Kidney capillary endothelial cell (primary cell): ENCODE measurements around the gene NCDN.
"Not testable (repeated sequence)": the region's sequence is repeated elsewhere in the genome, so short reads cannot be mapped to it uniquely, and the experiment has no call there.

Source experiments
- DNase-seq: peaks from one replicate; pipeline ENCODE4 v3.0.0-alpha.2; 2018; ENCODE audit warnings: low spot score

NCDN gene

GRCh38 chr1:35569936-35570335, 12.3 kb downstream of the NCDN start:
- DNase-seq: no peak

DNA sequence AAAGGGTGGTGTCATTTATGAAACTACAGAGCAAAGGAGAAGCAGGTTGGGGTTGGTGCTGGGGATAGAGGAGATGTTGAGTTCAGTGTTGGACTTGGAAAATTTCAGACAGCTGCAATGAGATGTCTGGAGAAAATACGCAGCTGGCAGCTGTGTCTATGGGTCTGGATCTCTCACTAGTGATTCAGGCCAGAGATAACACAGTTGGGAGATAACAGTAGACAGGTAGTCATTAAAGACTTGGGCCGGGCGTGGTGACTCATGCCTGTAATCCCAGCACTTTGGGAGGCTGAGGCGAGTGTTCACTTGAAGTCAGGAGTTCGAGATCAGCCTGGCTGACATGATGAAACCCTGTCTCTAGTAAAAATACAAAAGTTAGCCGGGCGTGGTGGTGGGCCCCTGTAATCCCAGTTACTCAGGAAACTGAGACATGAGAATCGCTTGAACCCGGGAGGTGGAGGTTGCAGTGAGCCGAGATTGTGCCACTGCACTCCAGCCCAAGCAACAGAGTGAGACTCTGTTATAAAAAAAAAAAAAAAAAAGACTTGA, 13.1 kb downstream of the NCDN start:
- no peak for DNase-seq

DNA sequence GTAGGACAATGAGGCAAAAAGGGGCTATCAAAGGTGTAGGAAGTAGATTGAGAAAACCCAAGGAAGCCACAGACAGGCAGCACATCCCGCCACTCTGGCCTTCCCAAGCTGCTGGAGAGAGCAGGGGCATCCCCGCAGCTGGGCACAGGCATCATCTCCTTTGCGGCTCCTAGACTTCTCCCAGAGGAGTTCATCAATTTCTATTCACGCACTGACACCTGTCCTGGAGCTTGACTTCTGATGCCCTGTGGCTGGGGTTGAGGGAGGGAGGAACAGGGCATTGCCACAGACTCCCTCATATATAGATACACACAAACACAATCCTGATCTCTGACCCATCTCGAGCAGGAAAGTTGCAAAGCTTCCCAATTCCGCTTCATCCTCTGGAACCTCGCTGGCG, 13.7 kb downstream of the NCDN start:
- no peak for DNase-seq

- no peak for DNase-seq
Measured at GRCh38 chr1:35572296-35572695, 14.7 kb downstream of the NCDN start.

DNA sequence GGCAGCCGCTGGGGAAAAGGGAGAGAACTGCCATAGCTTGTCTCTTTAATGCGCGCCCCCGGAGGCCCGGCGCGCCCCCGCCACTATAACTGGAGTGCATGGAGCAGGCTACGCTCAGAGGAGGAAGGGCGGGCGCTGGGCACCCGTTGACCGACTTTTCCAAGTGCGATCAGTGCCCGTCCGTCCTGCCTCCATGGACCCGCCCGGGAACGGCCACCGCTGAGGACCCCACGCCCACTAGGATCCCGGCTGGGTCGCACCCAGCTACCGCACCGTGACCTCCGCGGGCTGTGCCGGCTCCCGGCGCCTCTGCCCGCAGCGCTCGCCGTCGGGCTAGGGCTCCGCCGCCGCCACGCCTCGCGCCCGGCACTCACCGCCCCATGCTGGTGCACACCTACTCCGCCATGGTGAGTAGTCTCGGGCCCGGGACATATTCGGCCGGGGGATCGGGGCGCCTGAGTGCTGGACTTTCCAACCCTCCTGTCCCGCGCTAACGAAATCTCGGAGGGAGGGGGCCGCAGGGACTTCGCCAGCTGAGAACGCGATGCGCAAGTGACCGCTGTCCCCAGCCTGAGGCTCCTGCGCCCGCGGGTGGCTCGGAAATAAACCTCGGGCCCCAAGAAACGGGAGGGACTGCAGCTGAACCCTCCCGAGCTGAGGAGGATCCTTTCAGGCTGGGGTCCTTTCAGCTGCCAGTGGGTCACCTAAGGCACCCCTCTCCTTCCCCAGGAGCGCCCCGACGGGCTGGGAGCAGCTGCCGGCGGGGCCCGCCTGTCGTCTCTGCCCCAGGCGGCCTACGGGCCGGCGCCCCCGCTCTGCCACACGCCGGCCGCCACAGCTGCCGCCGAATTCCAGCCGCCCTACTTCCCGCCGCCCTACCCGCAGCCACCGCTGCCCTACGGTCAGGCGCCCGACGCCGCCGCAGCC, 15.9 kb downstream of the NCDN start, which contains the start of gene TFAP2E:
TFAP2E (plus strand) TSS at position 117 of the 927 bp plus-strand sequence; CDS start at position 381, 264 bp downstream.
- no peak for DNase-seq

- no peak for DNase-seq
Measured at GRCh38 chr1:35574125-35574654, 16.6 kb downstream of the NCDN start.

GRCh38 chr1:35574655-35575415, 17.2 kb downstream of the NCDN start:
- no peak for DNase-seq

- DNase-seq: no peak
Measured at GRCh38 chr1:35575416-35575958, 17.9 kb downstream of the NCDN start.

- DNase-seq: no peak
Measured at GRCh38 chr1:35576061-35576765, 18.6 kb downstream of the NCDN start.

- not testable (repeated sequence) for DNase-seq
Measured at GRCh38 chr1:35576766-35577070, 19.1 kb downstream of the NCDN start.

- DNase-seq: no peak
Measured at GRCh38 chr1:35577071-35577998, 19.7 kb downstream of the NCDN start.

GRCh38 chr1:35580949-35581388, 23.4 kb downstream of the NCDN start:
- no peak for DNase-seq

GRCh38 chr1:35581621-35582020, 24.0 kb downstream of the NCDN start:
- DNase-seq: not testable (repeated sequence)

GRCh38 chr1:35585281-35585680, 27.7 kb downstream of the NCDN start:
- DNase-seq: no peak

DNA sequence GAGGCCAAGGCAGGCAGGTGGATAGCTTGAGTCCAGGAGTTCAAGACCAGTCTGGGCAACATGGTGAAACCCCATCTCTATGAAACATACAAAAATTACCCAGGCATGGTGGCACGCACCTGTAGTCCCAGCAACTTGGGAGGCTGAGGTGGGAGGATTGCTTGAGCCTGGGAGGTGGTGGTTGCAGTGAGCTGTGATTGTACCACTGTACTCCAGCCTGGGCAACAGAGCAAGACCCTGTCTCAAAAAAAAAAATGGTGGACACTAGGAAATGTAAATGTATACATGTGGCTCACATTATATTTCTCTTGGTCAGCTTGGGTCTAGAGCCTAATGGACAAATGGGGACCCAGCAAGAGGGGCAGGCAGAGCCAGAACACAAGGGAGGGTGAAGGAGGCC, 28.2 kb downstream of the NCDN start:
- DNase-seq: not testable (repeated sequence)

DNA sequence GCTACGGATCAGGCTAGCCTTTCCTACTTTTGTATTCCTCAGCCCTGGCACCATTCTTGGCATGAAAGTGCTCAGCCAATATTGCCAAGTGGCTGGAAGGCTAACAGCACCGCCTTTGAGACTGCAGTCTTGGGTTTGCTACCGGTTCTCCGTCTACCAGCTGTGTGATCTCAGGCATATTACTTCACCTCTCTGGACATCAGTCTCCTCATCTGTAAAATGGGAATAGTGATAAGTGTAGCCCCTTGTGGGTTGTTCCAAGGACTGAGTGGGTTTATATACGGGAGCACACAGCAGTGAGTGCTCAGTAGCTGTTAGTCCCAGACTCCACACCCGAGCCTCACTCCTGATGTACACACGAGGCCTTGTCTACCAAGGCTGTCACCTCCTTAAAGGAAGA, 29.2 kb downstream of the NCDN start:
- no peak for DNase-seq

DNA sequence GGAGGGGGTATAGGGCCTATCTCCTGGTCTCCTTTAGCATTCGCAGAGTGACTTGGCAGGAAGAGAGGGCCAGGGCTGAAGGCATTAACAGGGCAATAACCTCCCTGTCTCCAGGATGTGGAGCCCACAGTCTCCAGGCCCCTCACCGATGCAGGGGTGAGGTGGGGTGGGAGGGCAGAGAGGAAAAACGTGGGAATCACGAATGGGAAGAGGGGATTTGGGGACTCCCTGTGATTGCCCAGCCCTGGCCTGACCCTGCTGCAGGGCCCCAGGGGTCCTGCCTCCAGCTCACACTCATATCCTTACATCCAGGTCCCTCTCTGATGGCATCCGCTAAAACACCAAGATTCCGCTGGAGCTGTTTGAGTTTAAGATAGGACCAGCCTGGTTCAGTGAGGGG, 30.1 kb downstream of the NCDN start:
- no peak for DNase-seq

DNA sequence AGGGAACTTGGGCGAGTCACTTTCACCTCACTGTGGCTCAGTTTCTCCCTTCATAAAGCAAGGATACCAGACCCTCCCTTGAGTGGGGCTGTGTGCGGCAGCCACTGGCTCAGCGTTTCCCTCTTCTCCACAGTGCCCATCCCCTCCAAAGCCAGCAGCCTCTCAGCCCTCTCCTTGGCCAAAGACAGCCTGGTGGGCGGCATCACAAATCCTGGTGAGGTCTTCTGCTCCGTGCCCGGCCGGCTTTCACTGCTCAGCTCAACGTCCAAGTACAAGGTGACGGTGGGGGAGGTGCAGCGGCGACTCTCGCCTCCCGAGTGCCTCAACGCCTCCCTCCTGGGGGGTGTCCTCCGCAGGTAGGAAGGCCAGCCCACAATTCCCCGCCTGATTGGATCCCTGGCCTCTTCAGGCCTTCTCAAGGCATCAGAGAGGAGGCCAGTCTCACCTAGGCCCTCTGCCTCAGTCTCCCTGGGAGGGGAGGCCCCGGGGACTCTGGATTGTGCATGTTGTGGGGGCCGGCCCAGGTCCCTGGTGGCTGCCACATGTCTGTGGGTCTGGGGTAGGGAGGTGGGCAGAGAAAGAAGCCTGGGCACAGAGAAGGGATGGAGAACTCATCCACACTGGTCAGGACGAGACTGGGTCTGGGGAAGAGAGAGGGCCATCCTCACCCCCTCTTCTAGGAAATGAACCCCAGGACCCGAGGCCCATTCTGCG, 30.8 kb downstream of the NCDN start:
- DNase-seq: no peak

DNA sequence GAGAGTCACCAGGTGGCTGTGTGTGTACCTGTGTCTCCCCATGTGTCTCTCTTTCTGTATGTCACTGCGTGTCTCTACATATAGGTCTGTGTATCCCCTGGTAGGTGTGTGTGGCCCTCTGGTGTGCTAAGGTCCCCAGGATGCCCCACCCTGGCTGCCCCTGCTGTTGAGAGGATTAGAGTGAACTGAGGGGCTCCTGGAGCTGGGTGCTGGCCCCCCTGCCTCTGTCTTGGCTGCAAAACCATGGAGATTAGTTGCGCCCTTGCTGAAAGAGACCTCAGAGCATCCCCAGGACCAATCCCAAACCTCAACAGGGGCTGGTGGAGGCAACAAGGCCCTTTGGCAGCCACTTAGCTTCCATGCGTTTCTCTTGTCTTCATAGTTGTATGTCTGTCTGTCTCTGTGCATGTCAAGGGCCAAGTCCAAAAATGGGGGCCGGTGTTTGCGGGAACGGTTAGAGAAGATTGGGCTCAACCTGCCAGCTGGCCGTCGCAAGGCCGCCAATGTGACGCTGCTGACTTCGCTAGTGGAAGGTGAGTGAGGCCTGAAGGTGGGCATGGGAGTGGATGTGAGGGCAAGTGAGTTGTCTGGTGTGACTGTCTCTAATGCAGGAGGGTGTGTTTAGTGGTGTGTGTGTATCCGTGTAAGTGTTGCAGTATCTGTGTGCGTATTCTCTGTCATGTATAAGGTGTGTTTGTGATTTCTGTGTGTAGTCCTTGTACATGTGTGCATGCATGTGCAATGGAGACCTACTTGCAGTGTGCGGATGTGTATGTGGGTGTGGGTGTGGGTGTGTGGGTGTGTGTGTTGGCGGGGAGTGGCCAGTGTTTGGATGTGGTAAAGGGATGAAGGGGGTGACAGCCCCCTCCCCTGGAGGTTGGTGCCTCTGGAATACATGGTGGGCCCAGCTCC, 32.2 kb downstream of the NCDN start:
- DNase-seq: no peak
